ENCODE results near the gene P2RY8. TPM values are rescaled to one million over a fixed set of nuclear protein-coding genes. Genes with fewer than 3 reads are reported as not detected.

The P2RY8 gene
- total and polyA plus RNA-seq, 2 of the 4 experiments (the other 2 are of a cell fraction) = not detected

- H4K20me1 ChIP-seq (ENCODE audit: insufficient read depth, low read length) = no peaks in the 10 kb centered on the region
- H2AFZ ChIP-seq (replicated peaks; ENCODE audit: low read length, poor library complexity) = no peak overlapping the region
- H2BK5ac ChIP-seq (ENCODE audit: low read depth, low read length, poor library complexity, severe bottlenecking) = no peak overlapping the region
- dilution Hi-C loops (cut with HindIII; ENCODE audit: low sequenced_read_pairs, unreplicated experiment) = no loop called here
- H2BK15ac ChIP-seq (ENCODE audit: low read depth, low read length) = no peak overlapping the region
- in situ Hi-C loops (cut with MboI; ENCODE audit: low sequenced_read_pairs) = loop anchor here (10.0 to 25.0 kb wide), 3 partner anchors 135 to 1360 kb away; partner anchors contain the start of gene AKAP17A
- DNase-seq (no peak), ATAC-seq (ENCODE audit: low read depth) (no peak)
- TF ChIP-seq RFX5 (IDR thresholded peaks at IDR 0.05; ENCODE audit: low read depth, low read length) = no peak
- TF ChIP-seq RCOR1 (IDR thresholded peaks at IDR 0.05; ENCODE audit: insufficient replicate concordance, low read length) = no peak
- no peak for TF ChIP-seq ELK1 (IDR thresholded peaks at IDR 0.05; ENCODE audit: borderline replicate concordance, low read depth, low read length)
- TF ChIP-seq MAFK (IDR thresholded peaks at IDR 0.05; ENCODE audit: low read depth, low read length) = no peak
- no peak for TF ChIP-seq POLR2A (IDR thresholded peaks at IDR 0.05; ENCODE audit: low read depth, low read length)
- no peak for TF ChIP-seq CEBPB (IDR thresholded peaks at IDR 0.05; ENCODE audit: low read depth, low read length)
- no peak for TF ChIP-seq FOS (IDR thresholded peaks at IDR 0.05; ENCODE audit: low read depth, low read length)
- TF ChIP-seq SMC3 (IDR thresholded peaks at IDR 0.05; ENCODE audit: low read depth, low read length) = no peak
- no peak for TF ChIP-seq NFE2L2 (IDR thresholded peaks at IDR 0.05; ENCODE audit: low read depth, low read length)
- no peak for TF ChIP-seq MAZ (IDR thresholded peaks at IDR 0.05; ENCODE audit: borderline replicate concordance, low read depth, low read length)
- TF ChIP-seq MXI1 (IDR thresholded peaks at IDR 0.05; ENCODE audit: borderline replicate concordance, low read depth, low read length) = no peak
- TF ChIP-seq BHLHE40 (IDR thresholded peaks at IDR 0.05; ENCODE audit: low read depth, low read length) = no peak
- TF ChIP-seq RAD21 (IDR thresholded peaks at IDR 0.05; ENCODE audit: low read length) = no peak
- no peak for TF ChIP-seq CTCF (conservative IDR thresholded peaks at IDR 0.05; ENCODE audit: low read depth, low read length)
- H2BK20ac ChIP-seq (ENCODE audit: low read depth, low read length) = no peak overlapping the region
- H3K4me1 ChIP-seq (ENCODE audit: control insufficient read depth, insufficient read depth, low read length) = no peaks in the 10 kb centered on the region; the same call in 1 of the 2 replicates
- no peaks in the 10 kb centered on the region for H3K9me1 ChIP-seq (ENCODE audit: insufficient read depth, low read length)
- peak overlapping the region; percentile 58 for H3K27ac ChIP-seq (ENCODE audit: insufficient read depth, low read length)
- H3K56ac ChIP-seq (ENCODE audit: extremely low read depth, insufficient read depth, low read length) = no peak overlapping the region
- H3K4ac ChIP-seq (ENCODE audit: low read depth, low read length) = no peak overlapping the region; the same call in 1 of the 2 replicates
- no peak overlapping the region for H4K91ac ChIP-seq (ENCODE audit: insufficient read depth, low read depth, low read length)
- peaks cover 3% of the 10 kb centered on the region for H3K36me3 ChIP-seq (ENCODE audit: control insufficient read depth, insufficient read depth, low read length)
- ChIA-PET CTCF (no interaction called here), POLR2A (ENCODE audit: unreplicated experiment) (no interaction called here)
- peak overlapping the region; percentile 83 for H2AK9ac ChIP-seq (replicated peaks; ENCODE audit: low read depth, low read length, poor library complexity)
- no peak overlapping the region for H3K18ac ChIP-seq (ENCODE audit: low read depth, low read length)
- no peak overlapping the region for H2AK5ac ChIP-seq (ENCODE audit: low read depth, low read length)
- H3K4me3 ChIP-seq (ENCODE audit: insufficient read depth, low read depth, low read length) = peak overlapping the region; percentile 76
- H2BK120ac ChIP-seq (ENCODE audit: low read depth, low read length) = no peak overlapping the region
- no peaks in the 10 kb centered on the region for H3K27me3 ChIP-seq (ENCODE audit: control insufficient read depth, insufficient read depth, low read length)
- no peak overlapping the region for H4K5ac ChIP-seq (ENCODE audit: low read depth, low read length)
- no peak overlapping the region for H4K8ac ChIP-seq (ENCODE audit: low read depth in 2 of 2, low read length in 2 of 2)
- peak overlapping the region; percentile 31; the same call in 1 of the 2 replicates for H3K23ac ChIP-seq (ENCODE audit: low read depth, low read length)
- no TSS peak for BruUV-seq (replicated peaks)
- H3K4me2 ChIP-seq (ENCODE audit: low read depth, low read length) = peak overlapping the region; percentile 9
- WGBS, 2 experiments (ENCODE audit: extremely low coverage in 2 of 2, insufficient read length in 1 of 2) = 32% methylated on average over 5 of the region's 23 CpGs; no CpG with 5 or more reads in 1 of the 2 experiments
- peaks cover 20 to 42% of the 10 kb centered on the region in 2 experiments for H3K79me1 ChIP-seq (ENCODE audit: low read depth in 1 of 2, low read length in 2 of 2)
- no peak overlapping the region for H3K14ac ChIP-seq (replicated peaks; ENCODE audit: low read depth, low read length)
- H3K9me3 ChIP-seq (ENCODE audit: control insufficient read depth, insufficient read depth, low read length) = no peaks in the 10 kb centered on the region
- intact Hi-C loops (cut with micrococcal nuclease) = loop anchor here (5.0 to 10.0 kb wide), 3 partner anchors 195 to 1363 kb away; no protein-coding TSS in a partner anchor
- H3K9ac ChIP-seq (ENCODE audit: low read depth, low read length) = peak overlapping the region; percentile 67
Observed at GRCh38 chrX:1451661-1452515, 85.1 kb downstream of the P2RY8 start.
